HepG2 (cell line): ENCODE data around the gene FAM219B. TPM values are rescaled to one million over a fixed set of nuclear protein-coding genes. Genes with fewer than 3 reads are reported as not detected.

Experiments
- BCL6 ChIP-seq: IDR thresholded peaks from 2 replicates; pipeline ENCODE4 v1.6.1; 2016; ENCODE audit warnings: missing genetic modification reagents, missing compliant biosample characterization
- CEBPB ChIP-seq: IDR thresholded peaks from 2 replicates; pipeline ENCODE4 v1.6.1; 2011; ENCODE audit warnings: low read depth, low read length, improper control_type of control experiment, borderline replicate concordance
- CTCF ChIP-seq: sonication (generic); formaldehyde crosslinking; IDR thresholded peaks from 2 replicates; pipeline ENCODE4 v1.5.0; 2020; ENCODE audit warnings: mild to moderate bottlenecking, missing genetic modification reagents, moderate library complexity
- ERF ChIP-seq: IDR thresholded peaks from 2 replicates; pipeline ENCODE4 v1.6.1; 2018; ENCODE audit warnings: missing biosample characterization, missing genetic modification reagents
- FOXO1 ChIP-seq: sonication (generic); formaldehyde crosslinking; IDR thresholded peaks from 2 replicates; pipeline ENCODE4 v1.4.0; 2020; ENCODE audit warnings: missing genetic modification reagents
- HIVEP1 ChIP-seq: sonication (generic); formaldehyde crosslinking; IDR thresholded peaks from 2 replicates; pipeline ENCODE4 v1.4.0; 2020; ENCODE audit warnings: mild to moderate bottlenecking, missing genetic modification reagents
- HOXA3 ChIP-seq: sonication (generic); formaldehyde crosslinking; IDR thresholded peaks from 2 replicates; pipeline ENCODE4 v1.5.0; 2020; ENCODE audit warnings: missing genetic modification reagents
- KLF6 ChIP-seq: IDR thresholded peaks from 2 replicates; pipeline ENCODE4 v1.8.0; 2016; ENCODE audit warnings: missing biosample characterization, missing genetic modification reagents
- KMT2B ChIP-seq: IDR thresholded peaks from 2 replicates; pipeline ENCODE4 v1.6.1; 2016; ENCODE audit warnings: missing genetic modification reagents, missing compliant biosample characterization
- NR2F6 ChIP-seq, 2 experiments: IDR thresholded peaks; 2 replicates each; pipeline ENCODE4 v1.6.1; 2016; ENCODE audit warnings: antibody characterized with exemption in 1 of 2, mild to moderate bottlenecking in 1 of 2
- PPARG ChIP-seq: conservative IDR thresholded peaks from 2 replicates; pipeline ENCODE4 v1.6.1; 2016; ENCODE audit warnings: missing biosample characterization, missing genetic modification reagents
- TRIM24 ChIP-seq: sonication (generic); formaldehyde crosslinking; IDR thresholded peaks from 2 replicates; pipeline ENCODE4 v1.8.0; 2022; ENCODE audit warnings: mild to moderate bottlenecking, missing genetic modification reagents
- ZFX ChIP-seq: sonication (generic); formaldehyde crosslinking; IDR thresholded peaks from 2 replicates; pipeline ENCODE4 v1.4.0; 2020; ENCODE audit warnings: mild to moderate bottlenecking, low read depth, missing genetic modification reagents, moderate library complexity
- ZNF563 ChIP-seq: sonication (generic); formaldehyde crosslinking; IDR thresholded peaks from 2 replicates; pipeline ENCODE4 v1.8.0; 2022; ENCODE audit warnings: mild to moderate bottlenecking, moderate library complexity, missing genetic modification reagents
- ZSCAN9 ChIP-seq: IDR thresholded peaks from 2 replicates; pipeline ENCODE4 v1.6.1; 2016; ENCODE audit warnings: borderline replicate concordance
- polyA plus RNA-seq, 8 experiments: library from polyadenylated mRNA; depleted of rRNA in 3 of 8; stranded (reverse) in 7 of 8; unstranded in 1 of 8; fragments of >200 nt; fragmentation: Illumina TruSeq in 4 of 8; extraction: Trizol in 4 of 8; gene quantifications; 2 replicates each; pipeline versions ENCODE4 v1.2.1 to v1.2.3, GENCODE V29; 2011 to 2016; ENCODE audit warnings: low read depth in 4 of 8, missing spikeins in 1 of 8, mixed read lengths in 1 of 8; ENCODE audit not compliant: insufficient read depth in 1 of 8
- total RNA-seq, 5 experiments: library from RNA; depleted of rRNA; stranded (reverse); fragments of >200 nt; fragmentation: Illumina TruSeq; extraction: Trizol; gene quantifications; 2 replicates each; pipeline ENCODE4 v1.2.3, GENCODE V29; 2016; ENCODE audit warnings: low read depth in 1 of 5
- TF ChIP-seq, protein P1 (sequence below): sonication (generic); formaldehyde crosslinking; IDR thresholded peaks from 2 replicates; pipeline ENCODE4 v1.5.0; 2020; ENCODE audit warnings: mild to moderate bottlenecking, missing genetic modification reagents, borderline replicate concordance
- TF ChIP-seq, protein P2 (sequence below): sonication (generic); formaldehyde crosslinking; IDR thresholded peaks from 2 replicates; pipeline ENCODE4 v1.4.0; 2020; ENCODE audit warnings: mild to moderate bottlenecking, missing genetic modification reagents

Gene FAM219B
- total and polyA plus RNA-seq, 2 of the 13 experiments (the other 11 are each of a cell fraction or from before 2014, with no cell fraction given): 36.6 to 50.2 TPM

DNA sequence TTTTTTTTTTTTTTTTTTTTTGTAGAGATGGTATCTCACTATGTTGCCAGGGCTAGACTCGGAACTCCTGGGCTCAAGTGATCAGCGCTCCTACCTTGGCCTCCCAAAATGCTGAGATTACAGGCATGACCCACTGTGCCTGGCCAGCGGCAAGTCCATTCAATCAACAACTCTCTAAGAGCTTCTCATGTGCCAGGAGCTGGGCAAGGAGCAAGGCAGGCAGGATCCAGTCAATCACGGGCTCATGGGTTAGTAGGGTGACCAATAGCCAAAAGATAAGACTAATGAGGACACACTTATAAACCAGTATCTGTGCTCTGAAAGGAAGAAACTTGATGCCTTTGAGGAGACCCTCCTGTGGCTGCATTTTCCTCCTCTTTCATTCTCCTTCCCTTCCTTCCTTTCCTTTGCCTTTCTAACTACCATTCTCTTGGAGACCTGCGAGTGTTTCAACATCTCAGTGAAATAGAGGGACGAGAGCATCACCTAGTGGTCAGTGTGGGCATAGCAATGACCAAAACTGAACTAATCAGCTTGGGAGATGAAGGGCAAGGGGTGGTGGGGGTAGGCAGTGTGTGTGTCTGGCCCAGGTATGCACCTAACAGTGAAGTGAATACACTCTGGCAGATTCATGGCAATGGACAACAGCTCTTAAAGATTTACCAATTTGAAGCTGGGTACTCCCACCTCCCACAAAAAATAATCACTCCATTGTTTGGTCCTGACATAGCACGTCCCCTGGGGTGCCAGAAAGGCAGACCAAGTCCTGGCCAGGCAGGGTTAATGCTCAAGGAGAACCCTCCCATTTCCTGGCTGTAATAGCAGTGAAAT, 43.6 kb upstream of the FAM219B start (continued):
- TF ChIP-seq ZSCAN9 (CRISPR knock-in tag) (0 out of 2 replicates have a peak, but pooled peaks have one; percentile 30), ZFX (peak; percentile 24; the same call in 1 of the 2 replicates), CTCF (peak; percentile 97), ERF (CRISPR knock-in tag) (no peak), HIVEP1 (CRISPR knock-in tag) (no peak), BCL6 (peak; percentile 27; the same call in 1 of the 2 replicates), PPARG (CRISPR knock-in tag) (0 out of 2 replicates have a peak, but pooled peaks have one; percentile 32), HOXA3 (no peak), ZNF563 (CRISPR knock-in tag) (no peak), NR2F6 (IDR thresholded peaks at IDR 0.05) (no peak), NR2F6 (CRISPR knock-in tag; IDR thresholded peaks at IDR 0.05) (peak; percentile 47; the same call in 1 of the 2 replicates), CEBPB (peak; percentile 82), FOXO1 (CRISPR knock-in tag) (0 out of 2 replicates have a peak, but pooled peaks have one; percentile 9), KMT2B (CRISPR knock-in tag) (0 out of 2 replicates have a peak, but pooled peaks have one; percentile 25), TRIM24 (no peak), KLF6 (CRISPR knock-in tag) (0 out of 2 replicates have a peak, but pooled peaks have one; percentile 57)
- TF ChIP-seq, protein P1, sequence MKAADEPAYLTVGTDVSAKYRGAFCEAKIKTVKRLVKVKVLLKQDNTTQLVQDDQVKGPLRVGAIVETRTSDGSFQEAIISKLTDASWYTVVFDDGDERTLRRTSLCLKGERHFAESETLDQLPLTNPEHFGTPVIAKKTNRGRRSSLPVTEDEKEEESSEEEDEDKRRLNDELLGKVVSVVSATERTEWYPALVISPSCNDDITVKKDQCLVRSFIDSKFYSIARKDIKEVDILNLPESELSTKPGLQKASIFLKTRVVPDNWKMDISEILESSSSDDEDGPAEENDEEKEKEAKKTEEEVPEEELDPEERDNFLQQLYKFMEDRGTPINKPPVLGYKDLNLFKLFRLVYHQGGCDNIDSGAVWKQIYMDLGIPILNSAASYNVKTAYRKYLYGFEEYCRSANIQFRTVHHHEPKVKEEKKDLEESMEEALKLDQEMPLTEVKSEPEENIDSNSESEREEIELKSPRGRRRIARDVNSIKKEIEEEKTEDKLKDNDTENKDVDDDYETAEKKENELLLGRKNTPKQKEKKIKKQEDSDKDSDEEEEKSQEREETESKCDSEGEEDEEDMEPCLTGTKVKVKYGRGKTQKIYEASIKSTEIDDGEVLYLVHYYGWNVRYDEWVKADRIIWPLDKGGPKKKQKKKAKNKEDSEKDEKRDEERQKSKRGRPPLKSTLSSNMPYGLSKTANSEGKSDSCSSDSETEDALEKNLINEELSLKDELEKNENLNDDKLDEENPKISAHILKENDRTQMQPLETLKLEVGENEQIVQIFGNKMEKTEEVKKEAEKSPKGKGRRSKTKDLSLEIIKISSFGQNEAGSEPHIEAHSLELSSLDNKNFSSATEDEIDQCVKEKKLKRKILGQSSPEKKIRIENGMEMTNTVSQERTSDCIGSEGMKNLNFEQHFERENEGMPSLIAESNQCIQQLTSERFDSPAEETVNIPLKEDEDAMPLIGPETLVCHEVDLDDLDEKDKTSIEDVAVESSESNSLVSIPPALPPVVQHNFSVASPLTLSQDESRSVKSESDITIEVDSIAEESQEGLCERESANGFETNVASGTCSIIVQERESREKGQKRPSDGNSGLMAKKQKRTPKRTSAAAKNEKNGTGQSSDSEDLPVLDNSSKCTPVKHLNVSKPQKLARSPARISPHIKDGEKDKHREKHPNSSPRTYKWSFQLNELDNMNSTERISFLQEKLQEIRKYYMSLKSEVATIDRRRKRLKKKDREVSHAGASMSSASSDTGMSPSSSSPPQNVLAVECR (CRISPR knock-in tag): 0 out of 2 replicates have a peak, but pooled peaks have one; percentile 19
- TF ChIP-seq, protein P2, sequence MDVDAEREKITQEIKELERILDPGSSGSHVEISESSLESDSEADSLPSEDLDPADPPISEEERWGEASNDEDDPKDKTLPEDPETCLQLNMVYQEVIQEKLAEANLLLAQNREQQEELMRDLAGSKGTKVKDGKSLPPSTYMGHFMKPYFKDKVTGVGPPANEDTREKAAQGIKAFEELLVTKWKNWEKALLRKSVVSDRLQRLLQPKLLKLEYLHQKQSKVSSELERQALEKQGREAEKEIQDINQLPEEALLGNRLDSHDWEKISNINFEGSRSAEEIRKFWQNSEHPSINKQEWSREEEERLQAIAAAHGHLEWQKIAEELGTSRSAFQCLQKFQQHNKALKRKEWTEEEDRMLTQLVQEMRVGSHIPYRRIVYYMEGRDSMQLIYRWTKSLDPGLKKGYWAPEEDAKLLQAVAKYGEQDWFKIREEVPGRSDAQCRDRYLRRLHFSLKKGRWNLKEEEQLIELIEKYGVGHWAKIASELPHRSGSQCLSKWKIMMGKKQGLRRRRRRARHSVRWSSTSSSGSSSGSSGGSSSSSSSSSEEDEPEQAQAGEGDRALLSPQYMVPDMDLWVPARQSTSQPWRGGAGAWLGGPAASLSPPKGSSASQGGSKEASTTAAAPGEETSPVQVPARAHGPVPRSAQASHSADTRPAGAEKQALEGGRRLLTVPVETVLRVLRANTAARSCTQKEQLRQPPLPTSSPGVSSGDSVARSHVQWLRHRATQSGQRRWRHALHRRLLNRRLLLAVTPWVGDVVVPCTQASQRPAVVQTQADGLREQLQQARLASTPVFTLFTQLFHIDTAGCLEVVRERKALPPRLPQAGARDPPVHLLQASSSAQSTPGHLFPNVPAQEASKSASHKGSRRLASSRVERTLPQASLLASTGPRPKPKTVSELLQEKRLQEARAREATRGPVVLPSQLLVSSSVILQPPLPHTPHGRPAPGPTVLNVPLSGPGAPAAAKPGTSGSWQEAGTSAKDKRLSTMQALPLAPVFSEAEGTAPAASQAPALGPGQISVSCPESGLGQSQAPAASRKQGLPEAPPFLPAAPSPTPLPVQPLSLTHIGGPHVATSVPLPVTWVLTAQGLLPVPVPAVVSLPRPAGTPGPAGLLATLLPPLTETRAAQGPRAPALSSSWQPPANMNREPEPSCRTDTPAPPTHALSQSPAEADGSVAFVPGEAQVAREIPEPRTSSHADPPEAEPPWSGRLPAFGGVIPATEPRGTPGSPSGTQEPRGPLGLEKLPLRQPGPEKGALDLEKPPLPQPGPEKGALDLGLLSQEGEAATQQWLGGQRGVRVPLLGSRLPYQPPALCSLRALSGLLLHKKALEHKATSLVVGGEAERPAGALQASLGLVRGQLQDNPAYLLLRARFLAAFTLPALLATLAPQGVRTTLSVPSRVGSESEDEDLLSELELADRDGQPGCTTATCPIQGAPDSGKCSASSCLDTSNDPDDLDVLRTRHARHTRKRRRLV (CRISPR knock-in tag): no peak
